WERI-Rb-1 (cell line): ENCODE results near the gene SEC24C.

ENCODE experiments used
- DNase-seq: peaks from one replicate; pipeline ENCODE4 v3.0.0-alpha.2; 2020
- H3K27ac ChIP-seq: fragments of 250-450 bp; sonication (Bioruptor Pico); 2 replicates; pipeline ENCODE4 v1.5.1; 2020; ENCODE audit warnings: mild to moderate bottlenecking, moderate library complexity
- H3K27me3 ChIP-seq: fragments of 250-450 bp; sonication (Bioruptor Pico); 2 replicates; pipeline ENCODE4 v1.5.1; 2021; ENCODE audit warnings: mild to moderate bottlenecking, low read depth, moderate library complexity; ENCODE audit not compliant: insufficient read depth, severe bottlenecking
- H3K36me3 ChIP-seq: fragments of 250-450 bp; sonication (Bioruptor Pico); 2 replicates; pipeline ENCODE4 v1.5.1; 2020; ENCODE audit warnings: mild to moderate bottlenecking, moderate library complexity
- H3K4me3 ChIP-seq: 2 replicates; pipeline ENCODE4 v1.5.1; 2011; ENCODE audit warnings: low read depth, mild to moderate bottlenecking, control low read depth, low read length
- H3K9me3 ChIP-seq: fragments of 250-450 bp; sonication (Bioruptor Pico); 2 replicates; pipeline ENCODE4 v1.5.1; 2021; ENCODE audit warnings: mild to moderate bottlenecking, moderate library complexity; ENCODE audit not compliant: severe bottlenecking
- CTCF ChIP-seq: IDR thresholded peaks from 2 replicates; pipeline ENCODE4 v1.5.1; 2011; ENCODE audit warnings: low read depth, mild to moderate bottlenecking, control low read depth, inconsistent platforms, low read length

SEC24C gene

GRCh38 chr10:73765066-73765465, 20.9 kb downstream of the SEC24C start:
- no peaks in the 10 kb centered on the region for H3K9me3 ChIP-seq
- peaks cover 93% of the 10 kb centered on the region for H3K36me3 ChIP-seq
- H3K27ac ChIP-seq: no peak overlapping the region
- TF ChIP-seq CTCF: no peak
- DNase-seq: no peak
- no peak overlapping the region for H3K4me3 ChIP-seq
- no peaks in the 10 kb centered on the region for H3K27me3 ChIP-seq

DNA sequence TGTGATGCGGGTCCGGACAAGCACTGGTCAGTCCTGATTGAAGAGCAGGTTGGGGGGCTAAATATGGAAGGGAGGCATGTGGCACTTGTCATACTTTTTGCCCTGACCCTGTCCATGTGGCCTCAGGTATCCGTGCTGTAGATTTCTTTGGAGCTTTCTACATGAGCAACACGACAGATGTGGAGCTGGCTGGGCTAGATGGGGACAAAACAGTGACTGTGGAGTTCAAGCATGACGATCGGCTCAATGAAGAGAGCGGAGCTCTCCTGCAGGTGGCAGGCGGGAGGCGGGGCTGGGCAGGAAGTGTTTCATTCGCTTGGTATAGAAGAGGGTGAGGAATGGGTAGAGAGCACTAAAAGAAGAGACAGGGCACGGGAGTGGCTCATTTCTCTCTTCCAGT, 24.7 kb downstream of the SEC24C start:
- H3K36me3 ChIP-seq: peaks cover 73% of the 10 kb centered on the region
- no peak for DNase-seq
- H3K27ac ChIP-seq: no peak overlapping the region; the same call in 1 of the 2 replicates
- no peak for TF ChIP-seq CTCF
- H3K9me3 ChIP-seq: no peaks in the 10 kb centered on the region
- no peak overlapping the region for H3K4me3 ChIP-seq
- H3K27me3 ChIP-seq: no peaks in the 10 kb centered on the region

DNA sequence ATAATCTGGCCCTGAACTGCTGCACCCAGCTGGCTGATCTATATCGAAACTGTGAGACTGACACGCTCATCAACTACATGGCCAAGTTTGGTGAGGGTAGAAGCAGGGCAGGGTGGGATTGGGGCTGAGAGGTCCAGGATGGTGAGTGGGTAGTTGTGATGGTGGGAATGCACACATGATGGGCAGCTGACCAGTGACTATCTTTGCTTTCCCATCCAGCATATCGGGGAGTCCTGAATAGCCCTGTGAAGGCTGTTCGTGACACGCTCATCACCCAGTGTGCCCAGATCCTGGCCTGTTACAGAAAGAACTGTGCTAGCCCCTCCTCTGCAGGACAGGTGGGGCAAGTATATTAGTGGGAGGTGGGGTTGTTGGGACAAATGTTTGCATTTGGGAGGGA, 25.2 kb downstream of the SEC24C start:
- no peak for TF ChIP-seq CTCF
- peaks cover 75% of the 10 kb centered on the region for H3K36me3 ChIP-seq

DNA sequence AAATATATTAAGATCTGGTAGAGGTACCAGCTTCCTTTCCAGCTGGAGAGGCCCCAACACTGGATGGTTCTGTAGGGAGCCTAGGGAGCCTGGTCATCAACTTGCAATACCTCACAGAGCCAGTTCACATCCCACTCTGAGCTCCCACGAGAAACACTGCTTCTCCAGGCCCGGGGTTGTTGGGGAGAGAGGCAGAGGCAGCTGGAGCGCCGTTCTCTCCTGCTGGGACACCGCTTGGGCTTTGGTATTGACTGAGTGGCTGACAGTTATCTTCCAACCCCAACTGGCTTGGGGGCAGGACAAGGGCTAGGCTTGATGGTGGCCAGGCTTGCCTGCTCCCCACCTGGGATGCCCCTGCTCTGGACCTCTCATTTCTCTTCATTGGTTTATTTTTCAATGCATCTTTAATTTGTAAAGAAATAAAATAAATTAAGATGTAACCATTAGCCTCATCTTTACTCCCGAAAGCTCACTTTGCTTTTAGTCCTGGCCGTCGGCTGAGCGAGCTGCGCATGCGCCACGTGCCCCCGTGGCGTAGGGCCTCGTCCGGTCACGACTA, 27.6 kb downstream of the SEC24C start:
- no peaks in the 10 kb centered on the region for H3K27me3 ChIP-seq
- no peak for TF ChIP-seq CTCF
- H3K9me3 ChIP-seq: no peaks in the 10 kb centered on the region
- DNase-seq: peak; percentile 36
- H3K4me3 ChIP-seq: peak overlapping the region; percentile 88
- peak overlapping the region; percentile 94 for H3K27ac ChIP-seq
- peaks cover 74% of the 10 kb centered on the region for H3K36me3 ChIP-seq

More for the DNA sequence above, 25.2 kb downstream of the SEC24C start:
- H3K4me3 ChIP-seq: no peak overlapping the region
- H3K27ac ChIP-seq: no peak overlapping the region
- DNase-seq: no peak
- H3K27me3 ChIP-seq: no peaks in the 10 kb centered on the region
- H3K9me3 ChIP-seq: no peaks in the 10 kb centered on the region

- H3K4me3 ChIP-seq: peak overlapping the region; percentile 88
- H3K9me3 ChIP-seq: no peaks in the 10 kb centered on the region
- H3K27me3 ChIP-seq: no peaks in the 10 kb centered on the region
- H3K36me3 ChIP-seq: peaks cover 69% of the 10 kb centered on the region
- TF ChIP-seq CTCF: peak; percentile 15; the same call in 1 of the 2 replicates
- peak overlapping the region; percentile 94 for H3K27ac ChIP-seq
- DNase-seq: peak; percentile 89
These were observed 28.3 kb downstream of the SEC24C start for GRCh38 chr10:73772281-73773151.
